GM12878 (cell line): Measurements from ENCODE around the gene ARHGDIG. TPM values are rescaled to one million over a fixed set of nuclear protein-coding genes. Genes with fewer than 3 reads are reported as not detected.

ENCODE experiments used
- BCLAF1 ChIP-seq: fragments of 450-650 bp; IDR thresholded peaks from 2 replicates; pipeline ENCODE4 v1.6.1; 2017; ENCODE audit warnings: antibody characterized with exemption, mild to moderate bottlenecking, moderate library complexity
- CEBPB ChIP-seq, 2 experiments: fragments of 150-350 bp in 1 of 2; IDR thresholded peaks; 2 replicates each; pipeline ENCODE4 v1.6.1; 2012 to 2014; ENCODE audit warnings: low read depth in 2 of 2, low read length in 2 of 2, borderline replicate concordance in 1 of 2, inconsistent platforms in 1 of 2
- CREB1 ChIP-seq: IDR thresholded peaks from 2 replicates; pipeline ENCODE4 v1.6.1; 2012; ENCODE audit warnings: low read depth, mild to moderate bottlenecking, inconsistent platforms
- CREM ChIP-seq: IDR thresholded peaks from 2 replicates; pipeline ENCODE4 v1.6.1; 2014; ENCODE audit warnings: antibody characterized with exemption, low read depth
- EGR1 ChIP-seq, 2 experiments: IDR thresholded peaks; 1 replicate in 1 of 2; 2 replicates in 1 of 2; pipeline ENCODE4 v1.6.1; 2011 to 2012; ENCODE audit warnings: low read depth in 2 of 2, low read length in 2 of 2, borderline replicate concordance in 1 of 2, mild to moderate bottlenecking in 1 of 2, moderate library complexity in 1 of 2
- IKZF1 ChIP-seq: fragments of 450-650 bp; conservative IDR thresholded peaks from 2 replicates; pipeline ENCODE4 v1.6.1; 2017; ENCODE audit warnings: antibody characterized with exemption, mild to moderate bottlenecking
- LARP7 ChIP-seq: fragments of 450-650 bp; IDR thresholded peaks from 2 replicates; pipeline ENCODE4 v1.6.1; 2017; ENCODE audit warnings: mild to moderate bottlenecking
- MEF2A ChIP-seq: IDR thresholded peaks from 2 replicates; pipeline ENCODE4 v1.6.1; 2011; ENCODE audit warnings: low read depth, mild to moderate bottlenecking, low read length, moderate library complexity; ENCODE audit not compliant: insufficient read depth
- NR2C1 ChIP-seq: fragments of 450-650 bp; IDR thresholded peaks from 2 replicates; pipeline ENCODE4 v1.6.1; 2017; ENCODE audit warnings: antibody characterized with exemption, mild to moderate bottlenecking, moderate library complexity
- RAD21 ChIP-seq: IDR thresholded peaks from 2 replicates; pipeline ENCODE4 v1.6.1; 2011; ENCODE audit warnings: mild to moderate bottlenecking, low read depth, low read length, moderate library complexity; ENCODE audit not compliant: insufficient read depth
- SREBF2 ChIP-seq: IDR thresholded peaks from 2 replicates; pipeline ENCODE4 v1.6.1; 2012; ENCODE audit warnings: mild to moderate bottlenecking, low read length
- ZNF687 ChIP-seq: fragments of 450-650 bp; IDR thresholded peaks from 2 replicates; pipeline ENCODE4 v1.6.1; 2017; ENCODE audit warnings: mild to moderate bottlenecking, moderate library complexity
- polyA plus RNA-seq, 11 experiments: library from polyadenylated mRNA; depleted of rRNA in 4 of 11; unstranded in 6 of 11; stranded (reverse) in 5 of 11; fragments of >200 nt; fragmentation: Nextera tagmentation in 4 of 11; fragmentation: Illumina TruSeq in 1 of 11; extraction: Ambion mirVana in 4 of 11; extraction: Trizol in 1 of 11; gene quantifications; 1 replicate in 1 of 11; 2 replicates in 10 of 11; pipeline versions ENCODE4 v1.2.1 to v1.2.3, GENCODE V29; 2011 to 2016; ENCODE audit warnings: inconsistent platforms in 2 of 11, missing spikeins in 2 of 11, low read depth in 1 of 11
- total RNA-seq, 4 experiments: library from RNA; depleted of rRNA in 3 of 4; stranded (reverse); fragments of >200 nt in 3 of 4; fragmentation: Illumina TruSeq in 1 of 4; extraction: Trizol in 1 of 4; gene quantifications; 2 replicates each; pipeline versions ENCODE4 v1.2.1 to v1.2.3, GENCODE V29; 2013 to 2021

Gene ARHGDIG
- total and polyA plus RNA-seq, 10 of the 15 experiments (the other 5 are each of a cell fraction or from before 2014, with no cell fraction given) = not detected

- TF ChIP-seq ZNF687 (no peak), LARP7 (no peak), CREB1 (no peak), CEBPB (IDR thresholded peaks at IDR 0.05; ENCODE audit: borderline replicate concordance in 1 of 2, low read depth in 2 of 2, low read length in 2 of 2) (no peak), SREBF2 (no peak), BCLAF1 (no peak), IKZF1 (0 out of 2 replicates have a peak, but pooled peaks have one; percentile 29), CREM (no peak), MEF2A (no peak), RAD21 (no peak), EGR1 (IDR thresholded peaks at IDR 0.05; ENCODE audit: borderline replicate concordance in 1 of 2, low read depth in 2 of 2, low read length in 2 of 2) (no peak), NR2C1 (no peak)
These were observed 5.0 kb downstream of the ARHGDIG start (continued) for GRCh38 chr16:285146-286055.
